GM12878 (cell line): ENCODE results near the gene HSPA12A.

Source experiments
- POLR2AphosphoS5 ChIP-seq: IDR thresholded peaks from 2 replicates; pipeline ENCODE4 v1.6.1; 2011; ENCODE audit warnings: mild to moderate bottlenecking, low read length, inconsistent platforms
- RAD51 ChIP-seq: fragments of 450-650 bp; IDR thresholded peaks from 2 replicates; pipeline ENCODE4 v1.6.1; 2016; ENCODE audit warnings: moderate library complexity, mild to moderate bottlenecking, inconsistent platforms
- ZNF274 ChIP-seq: IDR thresholded peaks from one replicate; pipeline ENCODE4 v1.8.0; 2011; ENCODE audit not compliant: insufficient read length, insufficient read depth

GRCh38 chr10:116766837-116767634, 24.7 kb upstream of the HSPA12A start:
- TF ChIP-seq RAD51 (no peak), ZNF274 (no peak), POLR2AphosphoS5 (no peak)
